ENCODE results near the gene OR5K1.

The OR5K1 gene

GRCh38 chr3:98518816-98519215 is 55.8 kb downstream of the OR5K1 start:
- no peak for DNase-seq

- DNase-seq = no peak
Observed at GRCh38 chr3:98519351-98519750, 56.4 kb downstream of the OR5K1 start.

DNA sequence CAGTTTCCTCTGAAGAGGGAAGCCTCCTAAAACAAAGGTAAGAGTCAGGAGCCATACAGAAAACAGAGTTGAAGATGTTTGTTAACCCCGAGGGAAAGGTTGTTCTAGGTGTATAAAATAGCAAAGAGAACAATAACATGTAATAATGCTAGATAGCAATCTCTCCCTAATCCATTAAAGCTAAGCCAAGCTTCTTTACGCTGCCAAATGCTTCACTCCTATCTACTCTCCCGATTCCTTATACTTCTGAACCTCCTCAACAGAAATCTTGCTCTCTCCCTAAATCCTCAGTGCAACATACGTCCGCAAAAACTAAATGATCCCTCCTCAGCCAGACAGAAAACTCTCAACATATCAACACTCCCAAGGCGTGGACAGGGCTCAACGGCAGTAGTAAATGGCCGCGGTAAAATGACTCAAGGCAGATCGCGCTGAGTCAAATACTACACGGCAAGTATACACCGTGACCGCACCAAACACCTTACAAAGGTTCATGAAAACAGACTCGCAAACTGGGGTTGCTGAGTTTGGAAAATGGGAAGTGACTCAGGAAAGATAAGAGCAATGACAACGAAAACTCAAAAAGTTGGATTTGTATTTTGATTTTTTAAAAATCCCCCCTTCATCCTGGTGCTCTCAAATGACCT is 59.0 kb downstream of the OR5K1 start:
- peak; percentile 42 to 60 for DNase-seq
